ENCODE data around the gene WIPF2. TPM values are rescaled to one million over a fixed set of nuclear protein-coding genes. Genes with fewer than 3 reads are reported as not detected.
A peak's percentile ranks its signal among the peaks of the same experiment; 100 is the strongest.
"Not testable (repeated sequence)": the region's sequence is repeated elsewhere in the genome, so short reads cannot be mapped to it uniquely, and the experiment has no call there.

Gene WIPF2
- total and polyA plus RNA-seq, 2 donors (not counting 3 experiments of a cell fraction or from before 2014, with no cell fraction given) = 8.4 to 30.4 TPM

- BruUV-seq (replicated peaks) = no TSS peak
- TF ChIP-seq GATA2 (IDR thresholded peaks at IDR 0.05; ENCODE audit: insufficient read depth, insufficient read length, low read depth, low read length) (peak; percentile 62), MYC (IDR thresholded peaks at IDR 0.05; ENCODE audit: low read depth, low read length) (no peak)
- CTCF ChIA-PET = interaction anchor here (0.6 to 5.9 kb wide), 10 partner anchors 8 to 330 kb away, joined by 3 to 128 read pairs (median 6); partner anchors contain the start of genes CDC6 and WIPF2
- H3K9me3 ChIP-seq (replicated peaks; ENCODE audit: control insufficient read depth, insufficient read depth, low read length) = no peaks in the 10 kb centered on the region
- dilution Hi-C loops (cut with MboI; ENCODE audit: extremely low pct_ligation_motif_present, low sequenced_read_pairs) = no loop called here
- POLR2A ChIA-PET = no interaction called here
- DNase-seq (ENCODE audit: low read depth, low spot score) (peak; percentile 41), FAIRE-seq (peak; percentile 75)
- no peaks in the 10 kb centered on the region for H4K20me1 ChIP-seq (replicated peaks; ENCODE audit: control insufficient read depth, extremely low read depth, insufficient read depth, low read length)
- no peaks in the 10 kb centered on the region for H3K36me3 ChIP-seq (ENCODE audit: control insufficient read depth in 2 of 2, extremely low read depth in 1 of 2, insufficient read depth in 2 of 2, low read length in 2 of 2)
- peak overlapping the region; percentile 47 for H3K4me2 ChIP-seq (ENCODE audit: insufficient read depth, low read length)
- no peak overlapping the region for H3K27ac ChIP-seq (ENCODE audit: insufficient read depth, low read depth, low read length)
- H3K4me1 ChIP-seq (ENCODE audit: control insufficient read depth, extremely low read depth, insufficient read depth, low read length) = peaks cover 10% of the 10 kb centered on the region
- no peaks in the 10 kb centered on the region for H3K79me2 ChIP-seq (ENCODE audit: control insufficient read depth, insufficient read depth, low read length)
- intact Hi-C loops (cut with micrococcal nuclease) = loop anchor here (2.0 to 10.0 kb wide), 2 partner anchors 16 to 212 kb away; partner anchors contain the start of genes TOP2A and WIPF2
- no peaks in the 10 kb centered on the region for H3K9me1 ChIP-seq (replicated peaks; ENCODE audit: control insufficient read depth, extremely low read depth, insufficient read depth, low read length)
- H3K27me3 ChIP-seq (ENCODE audit: control insufficient read depth in 2 of 2, insufficient read depth in 2 of 2, low read length in 2 of 2) = peaks cover 0 to 2% of the 10 kb centered on the region in 2 experiments
- H3K4me3 ChIP-seq (replicated peaks in 1 of 3; ENCODE audit: insufficient read depth in 1 of 3, low read depth in 1 of 3, low read length in 3 of 3) = no peak overlapping the region
- H2AFZ ChIP-seq (ENCODE audit: low read depth, low read length) = no peak overlapping the region
- H3K9ac ChIP-seq (replicated peaks; ENCODE audit: extremely low read depth, insufficient read depth, low read length) = no peak overlapping the region
Measured at GRCh38 chr17:40203131-40203530, 16.0 kb upstream of the WIPF2 start.

DNA sequence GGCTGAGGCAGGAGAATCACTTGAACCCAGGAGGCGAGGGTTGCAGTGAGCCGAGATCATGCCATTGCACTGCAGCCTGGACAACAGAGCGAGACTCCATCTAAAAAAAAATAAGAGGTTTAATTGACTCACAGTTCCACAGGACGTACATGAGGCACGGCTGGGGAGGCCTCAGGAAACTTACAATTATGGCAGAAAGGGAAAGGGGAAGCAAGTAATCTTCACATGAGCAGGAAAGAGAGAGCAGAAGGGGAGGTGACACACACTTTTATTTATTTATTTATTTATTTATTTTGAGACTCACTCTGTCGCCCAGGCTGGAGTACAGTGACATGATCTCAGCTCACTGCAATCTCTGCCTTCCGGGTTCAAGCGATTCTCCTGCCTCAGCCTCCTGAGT, 12.9 kb upstream of the WIPF2 start:
- FAIRE-seq; H2AFZ ChIP-seq (ENCODE audit: low read depth, low read length); CTCF ChIA-PET; DNase-seq (ENCODE audit: low read depth, low spot score); H3K9ac ChIP-seq (replicated peaks; ENCODE audit: extremely low read depth, insufficient read depth, low read length); H3K79me2 ChIP-seq (ENCODE audit: control insufficient read depth, insufficient read depth, low read length); H3K4me1 ChIP-seq (ENCODE audit: control insufficient read depth, extremely low read depth, insufficient read depth, low read length); H3K27me3 ChIP-seq (ENCODE audit: control insufficient read depth in 2 of 2, insufficient read depth in 2 of 2, low read length in 2 of 2); H3K36me3 ChIP-seq (ENCODE audit: control insufficient read depth in 2 of 2, extremely low read depth in 1 of 2, insufficient read depth in 2 of 2, low read length in 2 of 2); H3K9me1 ChIP-seq (replicated peaks; ENCODE audit: control insufficient read depth, extremely low read depth, insufficient read depth, low read length); BruUV-seq (replicated peaks); dilution Hi-C loops (cut with MboI; ENCODE audit: extremely low pct_ligation_motif_present, low sequenced_read_pairs); H3K9me3 ChIP-seq (replicated peaks; ENCODE audit: control insufficient read depth, insufficient read depth, low read length); POLR2A ChIA-PET; H3K4me2 ChIP-seq (ENCODE audit: insufficient read depth, low read length); H3K4me3 ChIP-seq (replicated peaks in 1 of 3; ENCODE audit: insufficient read depth in 1 of 3, low read depth in 1 of 3, low read length in 3 of 3); H4K20me1 ChIP-seq (replicated peaks; ENCODE audit: control insufficient read depth, extremely low read depth, insufficient read depth, low read length); H3K27ac ChIP-seq (ENCODE audit: insufficient read depth, low read depth, low read length): not testable (repeated sequence)
- intact Hi-C loops (cut with micrococcal nuclease) = loop anchor here (10.0 kb wide), 1 partner anchor 209 kb away; the partner anchor contains the start of gene TOP2A

Measured in endothelial cell of umbilical vein (primary cell).